ENCODE data around the gene NPVF.

Gene NPVF

GRCh38 chr7:25259487-25260243 is 31.4 kb upstream of the NPVF start:
- DNase-seq (ENCODE audit: low spot score), result peak; percentile 56
- TF ChIP-seq CTCF (IDR thresholded peaks at IDR 0.05; ENCODE audit: extremely low read depth, insufficient read depth, missing control alignments), result peak; percentile 84
- in situ Hi-C loops (cut with MboI; ENCODE audit: low pct_unique_long_range_greater_than_20kb, low sequenced_read_pairs, unreplicated experiment), result loop anchor here (10.0 to 25.0 kb wide), 2 partner anchors 128 to 315 kb away; no protein-coding TSS in a partner anchor

GRCh38 chr7:25256333-25256819 is 28.1 kb upstream of the NPVF start:
- no peak for DNase-seq (ENCODE audit: low spot score)
- in situ Hi-C loops (cut with MboI; ENCODE audit: low pct_unique_long_range_greater_than_20kb, low sequenced_read_pairs, unreplicated experiment), result loop anchor here (25.0 kb wide), 1 partner anchor 131 kb away; no protein-coding TSS in a partner anchor
- no peak for TF ChIP-seq CTCF (IDR thresholded peaks at IDR 0.05; ENCODE audit: extremely low read depth, insufficient read depth, missing control alignments)

- no peak for TF ChIP-seq CTCF (IDR thresholded peaks at IDR 0.05; ENCODE audit: extremely low read depth, insufficient read depth, missing control alignments)
- in situ Hi-C loops (cut with MboI; ENCODE audit: low pct_unique_long_range_greater_than_20kb, low sequenced_read_pairs, unreplicated experiment), result loop anchor here (25.0 kb wide), 1 partner anchor 132 kb away; no protein-coding TSS in a partner anchor
- no peak for DNase-seq (ENCODE audit: low spot score)
These were observed 27.5 kb upstream of the NPVF start for GRCh38 chr7:25255611-25256332.

- no peak for DNase-seq (ENCODE audit: low spot score)
- in situ Hi-C loops (cut with MboI; ENCODE audit: low pct_unique_long_range_greater_than_20kb, low sequenced_read_pairs, unreplicated experiment), result loop anchor here (25.0 kb wide), 1 partner anchor 133 kb away; no protein-coding TSS in a partner anchor
- no peak for TF ChIP-seq CTCF (IDR thresholded peaks at IDR 0.05; ENCODE audit: extremely low read depth, insufficient read depth, missing control alignments)
These were observed 26.3 kb upstream of the NPVF start for GRCh38 chr7:25254604-25255003.

GRCh38 chr7:25253714-25254113 is 25.4 kb upstream of the NPVF start:
- no peak for TF ChIP-seq CTCF (IDR thresholded peaks at IDR 0.05; ENCODE audit: extremely low read depth, insufficient read depth, missing control alignments)
- no peak for DNase-seq (ENCODE audit: low spot score)
- in situ Hi-C loops (cut with MboI; ENCODE audit: low pct_unique_long_range_greater_than_20kb, low sequenced_read_pairs, unreplicated experiment), result loop anchor here (25.0 kb wide), 1 partner anchor 134 kb away; no protein-coding TSS in a partner anchor

GRCh38 chr7:25250386-25250785 is 22.1 kb upstream of the NPVF start:
- no peak for TF ChIP-seq CTCF (IDR thresholded peaks at IDR 0.05; ENCODE audit: extremely low read depth, insufficient read depth, missing control alignments)
- in situ Hi-C loops (cut with MboI; ENCODE audit: low pct_unique_long_range_greater_than_20kb, low sequenced_read_pairs, unreplicated experiment), result loop anchor here (25.0 kb wide), 1 partner anchor 137 kb away; no protein-coding TSS in a partner anchor
- DNase-seq (ENCODE audit: low spot score), result no peak
